HCT116 (cell line): Measurements from ENCODE around the gene CNN1.

ENCODE experiments used
- EZH2 ChIP-seq: fragments of 200-600 bp; sonication (generic); IDR thresholded peaks from 2 replicates; pipeline ENCODE4 v1.6.1; 2017; ENCODE audit warnings: antibody characterized with exemption, mixed run types
- EZH2phosphoT487 ChIP-seq: fragments of 200-600 bp; IDR thresholded peaks from 2 replicates; pipeline ENCODE4 v1.6.1; 2018; ENCODE audit warnings: antibody characterized with exemption, borderline replicate concordance
- POLR2A ChIP-seq: IDR thresholded peaks from 2 replicates; pipeline ENCODE4 v1.7.0; 2011; ENCODE audit warnings: borderline replicate concordance; ENCODE audit not compliant: insufficient read depth, insufficient read length; ENCODE audit errors: extremely low read depth
- RAD21 ChIP-seq: IDR thresholded peaks from 2 replicates; pipeline ENCODE4 v1.6.1; 2012; ENCODE audit warnings: low read depth, mild to moderate bottlenecking
- TCF7L2 ChIP-seq: IDR thresholded peaks from 2 replicates; pipeline ENCODE4 v1.7.0; 2011; ENCODE audit warnings: borderline replicate concordance, inconsistent platforms; ENCODE audit not compliant: insufficient read depth, insufficient read length; ENCODE audit errors: extremely low read depth
- YY1 ChIP-seq: IDR thresholded peaks from 2 replicates; pipeline ENCODE4 v1.6.1; 2011; ENCODE audit warnings: low read length, low read depth, moderate library complexity, mild to moderate bottlenecking; ENCODE audit not compliant: insufficient replicate concordance; ENCODE audit errors: extremely low read depth
- TF ChIP-seq, protein P1 (sequence below), 3 experiments: fragments of 200-600 bp in 1 of 3; sonication (generic) in 1 of 3; IDR thresholded peaks in 2 of 3; conservative IDR thresholded peaks in 1 of 3; 2 replicates each; pipeline ENCODE4 v1.5.1; 2012 to 2017; ENCODE audit warnings: low read depth in 2 of 3, low read length in 2 of 3, antibody characterized with exemption in 1 of 3, borderline replicate concordance in 1 of 3, control low read depth in 1 of 3, mild to moderate bottlenecking in 1 of 3, mixed read lengths in 1 of 3, mixed run types in 1 of 3, moderate library complexity in 1 of 3; ENCODE audit not compliant: insufficient read depth in 1 of 3
- TF ChIP-seq, protein P2 (sequence below): IDR thresholded peaks from 2 replicates; pipeline ENCODE4 v1.6.1; 2012
- TF ChIP-seq, protein P3 (sequence below): IDR thresholded peaks from 2 replicates; pipeline ENCODE4 v1.6.1; 2012
- TF ChIP-seq, protein P4 (sequence below): IDR thresholded peaks from 2 replicates; pipeline ENCODE4 v1.6.1; 2012; ENCODE audit warnings: low read depth

DNA sequence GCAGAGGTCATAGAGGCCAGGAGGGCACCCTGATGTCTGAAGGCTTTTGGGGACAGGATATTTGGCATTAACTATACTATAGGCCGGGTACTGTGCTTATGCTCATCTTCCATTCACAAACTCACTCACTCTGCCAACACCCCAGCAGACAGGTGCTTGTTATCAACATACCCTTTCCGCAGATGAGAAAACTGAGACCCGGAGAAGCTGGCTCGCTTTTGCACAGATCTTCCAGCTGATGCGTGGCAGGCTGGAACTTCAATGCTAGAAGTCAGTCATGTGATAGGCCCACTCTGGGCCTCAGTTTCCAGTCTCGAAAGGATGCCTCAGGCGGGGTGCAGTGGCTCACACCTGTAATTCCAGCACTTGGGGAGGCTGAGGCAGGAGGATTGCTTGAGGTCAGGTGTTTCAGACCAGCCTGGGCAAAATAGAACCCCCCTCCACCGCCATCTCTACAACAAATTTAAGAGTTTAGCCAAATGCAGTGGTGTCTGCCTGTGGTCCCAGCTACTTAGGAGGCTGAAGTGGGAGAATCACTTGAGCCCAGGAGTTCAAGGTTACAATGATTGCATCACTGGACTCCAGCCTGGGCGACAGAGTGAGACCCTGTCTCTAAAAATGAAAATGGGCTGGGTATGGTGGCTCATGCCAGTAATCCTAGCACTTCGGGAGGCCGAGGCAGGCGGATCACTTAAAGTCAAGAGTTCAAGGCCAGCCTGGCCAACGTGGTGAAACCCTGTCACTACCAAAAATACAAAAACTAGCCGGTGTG is 9.5 kb downstream of the CNN1 start:
- TF ChIP-seq, protein P1, sequence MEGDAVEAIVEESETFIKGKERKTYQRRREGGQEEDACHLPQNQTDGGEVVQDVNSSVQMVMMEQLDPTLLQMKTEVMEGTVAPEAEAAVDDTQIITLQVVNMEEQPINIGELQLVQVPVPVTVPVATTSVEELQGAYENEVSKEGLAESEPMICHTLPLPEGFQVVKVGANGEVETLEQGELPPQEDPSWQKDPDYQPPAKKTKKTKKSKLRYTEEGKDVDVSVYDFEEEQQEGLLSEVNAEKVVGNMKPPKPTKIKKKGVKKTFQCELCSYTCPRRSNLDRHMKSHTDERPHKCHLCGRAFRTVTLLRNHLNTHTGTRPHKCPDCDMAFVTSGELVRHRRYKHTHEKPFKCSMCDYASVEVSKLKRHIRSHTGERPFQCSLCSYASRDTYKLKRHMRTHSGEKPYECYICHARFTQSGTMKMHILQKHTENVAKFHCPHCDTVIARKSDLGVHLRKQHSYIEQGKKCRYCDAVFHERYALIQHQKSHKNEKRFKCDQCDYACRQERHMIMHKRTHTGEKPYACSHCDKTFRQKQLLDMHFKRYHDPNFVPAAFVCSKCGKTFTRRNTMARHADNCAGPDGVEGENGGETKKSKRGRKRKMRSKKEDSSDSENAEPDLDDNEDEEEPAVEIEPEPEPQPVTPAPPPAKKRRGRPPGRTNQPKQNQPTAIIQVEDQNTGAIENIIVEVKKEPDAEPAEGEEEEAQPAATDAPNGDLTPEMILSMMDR (IDR thresholded peaks at IDR 0.05 in 2 of 3, conservative IDR thresholded peaks at IDR 0.05 in 1 of 3; ENCODE audit: borderline replicate concordance in 1 of 3, insufficient read depth in 1 of 3, low read depth in 2 of 3, low read length in 2 of 3) = no peak
- TF ChIP-seq, protein P2, sequence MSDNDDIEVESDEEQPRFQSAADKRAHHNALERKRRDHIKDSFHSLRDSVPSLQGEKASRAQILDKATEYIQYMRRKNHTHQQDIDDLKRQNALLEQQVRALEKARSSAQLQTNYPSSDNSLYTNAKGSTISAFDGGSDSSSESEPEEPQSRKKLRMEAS = no peak
- TF ChIP-seq, protein P3, sequence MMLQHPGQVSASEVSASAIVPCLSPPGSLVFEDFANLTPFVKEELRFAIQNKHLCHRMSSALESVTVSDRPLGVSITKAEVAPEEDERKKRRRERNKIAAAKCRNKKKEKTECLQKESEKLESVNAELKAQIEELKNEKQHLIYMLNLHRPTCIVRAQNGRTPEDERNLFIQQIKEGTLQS = no peak
- TF ChIP-seq EZH2 (no peak), POLR2A (no peak), EZH2phosphoT487 (no peak), YY1 (no peak), TCF7L2 (no peak), RAD21 (no peak)
- TF ChIP-seq, protein P4, sequence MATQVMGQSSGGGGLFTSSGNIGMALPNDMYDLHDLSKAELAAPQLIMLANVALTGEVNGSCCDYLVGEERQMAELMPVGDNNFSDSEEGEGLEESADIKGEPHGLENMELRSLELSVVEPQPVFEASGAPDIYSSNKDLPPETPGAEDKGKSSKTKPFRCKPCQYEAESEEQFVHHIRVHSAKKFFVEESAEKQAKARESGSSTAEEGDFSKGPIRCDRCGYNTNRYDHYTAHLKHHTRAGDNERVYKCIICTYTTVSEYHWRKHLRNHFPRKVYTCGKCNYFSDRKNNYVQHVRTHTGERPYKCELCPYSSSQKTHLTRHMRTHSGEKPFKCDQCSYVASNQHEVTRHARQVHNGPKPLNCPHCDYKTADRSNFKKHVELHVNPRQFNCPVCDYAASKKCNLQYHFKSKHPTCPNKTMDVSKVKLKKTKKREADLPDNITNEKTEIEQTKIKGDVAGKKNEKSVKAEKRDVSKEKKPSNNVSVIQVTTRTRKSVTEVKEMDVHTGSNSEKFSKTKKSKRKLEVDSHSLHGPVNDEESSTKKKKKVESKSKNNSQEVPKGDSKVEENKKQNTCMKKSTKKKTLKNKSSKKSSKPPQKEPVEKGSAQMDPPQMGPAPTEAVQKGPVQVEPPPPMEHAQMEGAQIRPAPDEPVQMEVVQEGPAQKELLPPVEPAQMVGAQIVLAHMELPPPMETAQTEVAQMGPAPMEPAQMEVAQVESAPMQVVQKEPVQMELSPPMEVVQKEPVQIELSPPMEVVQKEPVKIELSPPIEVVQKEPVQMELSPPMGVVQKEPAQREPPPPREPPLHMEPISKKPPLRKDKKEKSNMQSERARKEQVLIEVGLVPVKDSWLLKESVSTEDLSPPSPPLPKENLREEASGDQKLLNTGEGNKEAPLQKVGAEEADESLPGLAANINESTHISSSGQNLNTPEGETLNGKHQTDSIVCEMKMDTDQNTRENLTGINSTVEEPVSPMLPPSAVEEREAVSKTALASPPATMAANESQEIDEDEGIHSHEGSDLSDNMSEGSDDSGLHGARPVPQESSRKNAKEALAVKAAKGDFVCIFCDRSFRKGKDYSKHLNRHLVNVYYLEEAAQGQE = no peak
